ENCODE measurements around the gene ABCC1. TPM values are rescaled to one million over a fixed set of nuclear protein-coding genes. Genes with fewer than 3 reads are reported as not detected.

Gene ABCC1
- total and polyA plus RNA-seq, 2 of the 8 experiments (the other 6 are each of a cell fraction or from before 2014, with no cell fraction given): 42.6 to 66.8 TPM

GRCh38 chr16:16038950-16039349 lies 89.5 kb downstream of the ABCC1 start:
- H3K9ac ChIP-seq (replicated peaks in 1 of 4; ENCODE audit: extremely low read depth in 1 of 4, low read depth in 3 of 4, low read length in 3 of 4): no peak overlapping the region
- no peak overlapping the region for H3K18ac ChIP-seq (ENCODE audit: extremely low read depth, low read length)
- 91 to 100% methylated on average over 1 to 6 of the region's 6 CpGs for WGBS, 2 experiments (ENCODE audit: extremely low coverage in 1 of 2, insufficient coverage in 1 of 2, insufficient read length in 1 of 2, insufficient replicate concordance in 2 of 2, low coverage in 1 of 2, low lambda C conversion rate in 2 of 2, missing lambda C conversion rate in 1 of 2)
- H4K20me1 ChIP-seq (replicated peaks in 1 of 2; ENCODE audit: control insufficient read depth in 1 of 2, insufficient read depth in 2 of 2, low read length in 2 of 2): peaks cover 4 to 13% of the 10 kb centered on the region in 2 experiments
- no peak for DNase-seq (ENCODE audit: low read depth in 1 of 2, low spot score in 2 of 2)
- H3K27ac ChIP-seq (ENCODE audit: low read depth, low read length): no peak overlapping the region
- no peak overlapping the region for H4K5ac ChIP-seq (ENCODE audit: insufficient read length, low read depth, low read length)
- H3K36me3 ChIP-seq (ENCODE audit: control insufficient read depth in 2 of 4, insufficient read depth in 4 of 4, low read length in 3 of 4): peaks cover 10 to 47% (median 17%) of the 10 kb centered on the region in 4 experiments; a peak in 7 of 8 replicates
- FAIRE-seq: no peak
- no peak overlapping the region for H3K4me2 ChIP-seq (ENCODE audit: insufficient read depth in 1 of 2, low read depth in 2 of 2, low read length in 2 of 2)
- H2BK120ac ChIP-seq (replicated peaks; ENCODE audit: low read depth, low read length): no peak overlapping the region
- no peak overlapping the region for H2AK5ac ChIP-seq (ENCODE audit: low read depth, low read length)
- H3K9me3 ChIP-seq (ENCODE audit: insufficient read depth in 2 of 2, low read depth in 1 of 2, low read length in 1 of 2): no peaks in the 10 kb centered on the region
- H2BK5ac ChIP-seq (ENCODE audit: low read depth, low read length): no peak overlapping the region
- H4K91ac ChIP-seq (replicated peaks; ENCODE audit: insufficient read length, low read length): no peak overlapping the region
- H3K79me1 ChIP-seq (ENCODE audit: low read depth, low read length): peaks cover 2% of the 10 kb centered on the region; the same call in 1 of the 2 replicates
- TF ChIP-seq CHD2 (IDR thresholded peaks at IDR 0.05; ENCODE audit: low read length): no peak
- no peak for TF ChIP-seq HDAC6 (IDR thresholded peaks at IDR 0.05; ENCODE audit: low read depth, low read length)
- TF ChIP-seq SIX5 (IDR thresholded peaks at IDR 0.05; ENCODE audit: low read depth, low read length): no peak
- TF ChIP-seq BRCA1 (IDR thresholded peaks at IDR 0.05; ENCODE audit: low read depth, low read length): no peak
- TF ChIP-seq SAP30 (IDR thresholded peaks at IDR 0.05; ENCODE audit: insufficient read depth, insufficient replicate concordance, low read length): no peak
- no peak for TF ChIP-seq USF2 (IDR thresholded peaks at IDR 0.05; ENCODE audit: low read length)
- no peak for TF ChIP-seq RXRA (IDR thresholded peaks at IDR 0.05; ENCODE audit: insufficient read depth, low read depth, low read length)
- TF ChIP-seq SRF (IDR thresholded peaks at IDR 0.05; ENCODE audit: low read depth, low read length): no peak
- TF ChIP-seq POU5F1 (IDR thresholded peaks at IDR 0.05; ENCODE audit: low read depth, low read length): no peak
- no peak for TF ChIP-seq BACH1 (IDR thresholded peaks at IDR 0.05; ENCODE audit: low read length)
- no peak for TF ChIP-seq JUND (IDR thresholded peaks at IDR 0.05; ENCODE audit: low read length)
- TF ChIP-seq CTBP2 (IDR thresholded peaks at IDR 0.05; ENCODE audit: borderline replicate concordance, insufficient read depth, insufficient read length, low read length): no peak
- H3K23ac ChIP-seq (ENCODE audit: insufficient read length): no peak overlapping the region
- peaks cover 0 to 3% of the 10 kb centered on the region in 2 experiments; a peak in 1 of 4 replicates for H3K79me2 ChIP-seq (ENCODE audit: control insufficient read depth in 1 of 2, insufficient read depth in 2 of 2, low read length in 2 of 2)
- peak overlapping the region; percentile 36 for H3K56ac ChIP-seq (replicated peaks; ENCODE audit: insufficient read length, low read depth, low read length)
- no peak overlapping the region for H2AFZ ChIP-seq (ENCODE audit: low read length)
- H3K4me1 ChIP-seq (replicated peaks in 1 of 4; ENCODE audit: control insufficient read depth in 3 of 4, insufficient read depth in 4 of 4, low read length in 3 of 4): peaks cover 0 to 4% (median 1%) of the 10 kb centered on the region in 4 experiments; a peak in 4 of 7 replicates
- no peaks in the 10 kb centered on the region; a peak in 1 of 7 replicates for H3K27me3 ChIP-seq (replicated peaks in 1 of 4; ENCODE audit: control insufficient read depth in 3 of 4, extremely low read depth in 1 of 4, insufficient read depth in 3 of 4, low read length in 3 of 4)
- peaks cover 3% of the 10 kb centered on the region; the same call in 1 of the 2 replicates for H3K23me2 ChIP-seq (ENCODE audit: low read depth, low read length)
- H2BK20ac ChIP-seq (ENCODE audit: low read length): no peak overlapping the region
- H3K14ac ChIP-seq (ENCODE audit: insufficient read length): no peak overlapping the region
- H2BK12ac ChIP-seq (ENCODE audit: low read depth, low read length): no peak overlapping the region
- no peak overlapping the region for H2BK15ac ChIP-seq (ENCODE audit: low read length)
- no peak overlapping the region for H3K4me3 ChIP-seq (ENCODE audit: extremely low read depth in 1 of 4, insufficient read depth in 2 of 4, low read depth in 3 of 4, low read length in 4 of 4)
- CTCF ChIA-PET (ENCODE audit: partially characterized antibody): no interaction called here
- no peak overlapping the region for H4K8ac ChIP-seq (ENCODE audit: extremely low read depth, insufficient read depth, low read length)
- POLR2A ChIA-PET (ENCODE audit: partially characterized antibody): interaction anchor here (1.5 to 1.6 kb wide), 2 partner anchors 12 to 17 kb away, joined by 5 read pairs; no protein-coding TSS in a partner anchor
- H3K4ac ChIP-seq (replicated peaks; ENCODE audit: insufficient read length, low read depth, low read length): no peak overlapping the region
